NCI-H748 (cell line): ENCODE measurements around the gene PPP1R1A.

ENCODE experiments used
- DNase-seq: peaks from one replicate; lab custom pipeline; 2025; ENCODE audit not compliant: unreplicated experiment; lab: John Stamatoyannopoulos, UW

The PPP1R1A gene

GRCh38 chr12:54603872-54604271, 15.4 kb upstream of the PPP1R1A start:
- no peak for DNase-seq

- peak; percentile 44 for DNase-seq
Observed at GRCh38 chr12:54603173-54603814, 14.8 kb upstream of the PPP1R1A start.

GRCh38 chr12:54602661-54603060, 14.2 kb upstream of the PPP1R1A start:
- no peak for DNase-seq

- no peak for DNase-seq
Observed at GRCh38 chr12:54601841-54602240, 13.4 kb upstream of the PPP1R1A start.

- no peak for DNase-seq
Observed at GRCh38 chr12:54598970-54599369, 10.5 kb upstream of the PPP1R1A start.

GRCh38 chr12:54596526-54596946, 8.1 kb upstream of the PPP1R1A start:
- peak; percentile 60 for DNase-seq

GRCh38 chr12:54595471-54595870, 7.0 kb upstream of the PPP1R1A start:
- DNase-seq: no peak

- no peak for DNase-seq
Observed at GRCh38 chr12:54593725-54594124, 5.3 kb upstream of the PPP1R1A start.

- no peak for DNase-seq
Observed at GRCh38 chr12:54593135-54593534, 4.7 kb upstream of the PPP1R1A start.

GRCh38 chr12:54592316-54592715, 3.9 kb upstream of the PPP1R1A start:
- no peak for DNase-seq

- DNase-seq: no peak
Observed at GRCh38 chr12:54590978-54591591, 2.6 kb upstream of the PPP1R1A start.

- no peak for DNase-seq
Observed at GRCh38 chr12:54589964-54590363, 1.5 kb upstream of the PPP1R1A start.

GRCh38 chr12:54588890-54589267, 420 bp upstream of the PPP1R1A start:
- no peak for DNase-seq

GRCh38 chr12:54587315-54587873, 1.1 kb downstream of the PPP1R1A start:
- DNase-seq: peak; percentile 38

GRCh38 chr12:54586620-54587019, 1.8 kb downstream of the PPP1R1A start:
- no peak for DNase-seq

GRCh38 chr12:54585243-54585642, 3.2 kb downstream of the PPP1R1A start:
- DNase-seq: no peak

GRCh38 chr12:54584128-54584527, 4.3 kb downstream of the PPP1R1A start:
- DNase-seq: peak; percentile 80

- DNase-seq: no peak
Observed at GRCh38 chr12:54583726-54584125, 4.7 kb downstream of the PPP1R1A start.

GRCh38 chr12:54581412-54581811, 7.0 kb downstream of the PPP1R1A start:
- no peak for DNase-seq

- DNase-seq: peak; percentile 73
Observed at GRCh38 chr12:54579696-54580333, 8.6 kb downstream of the PPP1R1A start.

GRCh38 chr12:54579258-54579657, 9.2 kb downstream of the PPP1R1A start:
- no peak for DNase-seq

GRCh38 chr12:54578778-54579177, 9.7 kb downstream of the PPP1R1A start:
- DNase-seq: no peak
